ENCODE measurements around the gene SSX2IP.
"Not testable (repeated sequence)": the region's sequence is repeated elsewhere in the genome, so short reads cannot be mapped to it uniquely, and the experiment has no call there.

Gene SSX2IP

DNA sequence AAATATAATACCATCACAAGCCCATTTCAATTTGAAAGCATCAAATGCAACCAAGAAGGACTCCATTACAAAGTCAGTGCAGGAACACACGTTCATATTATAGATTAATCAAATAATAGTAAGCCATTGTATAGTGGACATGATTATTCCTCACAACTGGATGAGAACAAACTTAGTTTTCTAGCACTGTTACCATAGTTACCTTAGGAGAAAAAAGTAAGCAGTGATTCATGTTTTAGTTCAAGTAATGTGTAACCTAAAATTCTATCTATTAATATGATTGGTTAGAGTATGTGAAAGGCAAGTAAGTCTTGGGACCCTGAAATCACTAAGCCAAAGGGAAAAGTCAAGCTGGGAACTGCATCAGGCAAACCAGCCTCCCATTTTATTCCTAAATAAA lies 15.2 kb downstream of the SSX2IP start:
- DNase-seq: no peak

DNA sequence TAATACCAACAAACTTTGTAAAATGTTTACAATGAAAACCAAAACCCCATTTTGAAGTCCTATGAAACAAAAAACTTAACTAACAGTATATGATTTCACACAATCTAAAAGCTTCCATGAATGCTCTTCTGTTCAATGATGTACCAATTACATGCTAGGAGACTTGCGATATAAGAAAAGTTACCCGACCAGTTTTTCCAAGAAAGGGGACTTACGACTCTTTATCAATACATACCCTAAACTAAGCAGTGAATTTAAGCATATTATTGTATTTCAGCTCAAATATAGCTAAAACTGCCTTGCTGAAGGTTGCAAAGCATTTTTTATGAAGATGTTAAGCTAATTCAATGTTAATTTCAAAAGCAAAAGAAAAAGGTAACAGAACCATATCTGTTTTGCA lies 15.6 kb downstream of the SSX2IP start:
- no peak for DNase-seq

DNA sequence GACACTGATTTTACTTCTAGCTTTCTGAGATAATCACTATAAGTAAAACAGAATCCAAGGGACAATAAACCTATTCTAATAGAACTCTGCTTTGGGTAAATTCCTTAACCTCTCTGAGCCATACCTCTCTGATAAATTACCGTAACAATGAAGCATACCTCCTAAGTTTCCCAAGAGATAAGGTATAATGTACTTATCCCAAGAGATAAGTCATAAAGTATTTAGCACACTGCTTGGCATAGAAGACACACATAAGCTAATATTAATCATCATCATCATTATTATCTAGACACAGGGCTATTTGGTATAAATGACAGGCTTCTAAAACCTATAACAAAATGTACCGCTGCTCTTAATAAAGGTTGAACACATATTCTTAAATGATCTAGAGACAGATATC lies 16.2 kb downstream of the SSX2IP start:
- DNase-seq: no peak

DNA sequence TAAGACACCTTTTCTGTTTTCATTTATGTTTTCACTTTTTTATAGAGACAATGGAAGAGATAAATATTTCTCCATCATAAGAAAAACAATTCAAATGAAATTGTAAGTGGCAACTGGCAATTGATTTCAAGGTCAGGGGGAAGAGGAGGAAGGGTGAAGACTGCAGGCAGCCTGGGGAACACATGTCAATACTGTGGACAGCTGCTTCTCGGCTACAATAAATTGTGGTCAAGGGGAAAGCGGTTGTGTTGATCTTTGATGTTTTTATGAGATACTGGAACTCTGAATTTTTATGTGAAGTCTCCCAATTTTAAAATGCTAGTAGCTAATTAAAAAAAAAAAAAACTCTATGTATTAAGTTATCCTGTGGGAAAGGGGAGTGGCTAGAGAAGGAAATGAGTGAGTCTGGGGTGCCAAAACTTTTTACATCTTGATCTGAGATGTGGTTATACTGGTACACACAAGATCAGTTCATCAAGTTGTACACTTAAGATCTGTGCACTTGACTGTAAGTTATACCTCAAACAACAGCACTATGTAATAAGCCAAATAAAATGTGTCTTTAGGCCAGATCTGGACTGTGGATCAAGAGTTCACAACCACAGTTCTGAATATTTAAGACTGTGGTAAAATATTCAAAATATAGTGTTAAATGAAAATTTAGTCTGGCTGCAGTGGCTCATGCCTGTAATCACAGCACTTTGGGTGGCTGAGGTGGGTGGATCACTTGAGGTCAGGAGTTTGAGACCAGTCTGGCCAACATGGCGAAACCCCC lies 18.0 kb downstream of the SSX2IP start:
- DNase-seq: no peak

DNA sequence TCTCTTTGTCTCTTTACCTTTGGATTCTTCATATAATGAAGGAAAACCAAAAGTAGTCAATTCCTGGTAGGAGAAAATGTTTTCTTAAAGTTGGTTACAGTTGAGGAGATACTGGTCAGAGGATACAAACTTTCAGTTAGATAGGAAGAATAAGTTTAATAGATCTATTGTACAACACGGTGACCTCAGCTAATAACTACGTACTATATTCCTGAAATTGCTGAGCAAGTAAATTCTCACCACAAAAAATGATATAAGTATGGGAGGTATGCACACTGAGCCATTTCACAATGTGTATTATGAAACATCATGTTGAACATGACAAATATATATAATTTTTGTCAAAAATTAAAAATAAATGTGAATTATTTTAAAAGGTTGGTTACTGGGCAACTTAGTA lies 20.4 kb downstream of the SSX2IP start:
- no peak for DNase-seq

DNA sequence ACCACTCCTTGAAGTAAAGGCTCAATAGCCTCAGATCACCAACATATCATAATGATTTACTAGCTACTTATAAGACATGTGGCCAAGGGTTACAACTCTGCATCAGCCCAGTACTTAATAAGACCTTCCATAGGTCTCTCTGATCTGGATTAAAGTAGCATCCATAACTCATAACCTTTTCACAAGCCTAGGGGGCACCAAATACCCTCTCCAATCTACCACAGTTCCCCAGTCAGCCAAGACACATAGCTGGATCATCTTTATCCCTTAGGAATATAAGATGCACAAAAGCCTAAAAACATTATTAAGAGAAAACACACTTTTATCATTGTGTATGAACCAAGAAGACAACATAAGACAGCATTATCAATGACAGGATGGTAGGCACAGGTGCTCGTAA lies 22.1 kb downstream of the SSX2IP start:
- DNase-seq: no peak

DNA sequence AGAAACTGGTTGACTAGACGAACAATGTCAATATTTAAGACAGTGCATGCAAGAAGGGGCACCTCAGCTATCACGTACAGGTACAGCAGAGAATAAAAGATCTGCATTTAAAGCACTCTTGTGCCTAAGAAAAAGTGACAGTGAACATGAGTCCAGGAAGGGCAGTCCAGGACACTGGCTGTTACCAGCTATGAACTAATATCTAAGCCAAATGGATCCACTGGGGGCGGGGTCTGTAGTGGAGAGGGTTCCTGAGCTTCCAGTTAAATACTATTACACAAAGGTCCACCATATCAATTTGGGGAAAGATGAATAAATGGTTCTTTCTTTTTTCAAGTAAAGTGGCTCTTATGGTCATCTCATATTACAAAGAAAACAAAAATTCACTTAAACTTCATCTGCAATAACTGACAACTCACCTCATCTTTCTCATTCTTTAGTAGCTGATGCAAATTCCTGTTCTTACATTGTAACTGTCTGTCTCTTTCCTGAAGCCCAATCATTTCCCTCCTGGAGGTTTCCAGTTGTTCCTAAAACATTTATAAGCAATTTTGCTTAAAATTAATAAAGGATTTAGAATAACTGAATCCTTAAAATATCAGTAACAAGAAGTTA lies 24.5 kb downstream of the SSX2IP start:
- DNase-seq: no peak

DNA sequence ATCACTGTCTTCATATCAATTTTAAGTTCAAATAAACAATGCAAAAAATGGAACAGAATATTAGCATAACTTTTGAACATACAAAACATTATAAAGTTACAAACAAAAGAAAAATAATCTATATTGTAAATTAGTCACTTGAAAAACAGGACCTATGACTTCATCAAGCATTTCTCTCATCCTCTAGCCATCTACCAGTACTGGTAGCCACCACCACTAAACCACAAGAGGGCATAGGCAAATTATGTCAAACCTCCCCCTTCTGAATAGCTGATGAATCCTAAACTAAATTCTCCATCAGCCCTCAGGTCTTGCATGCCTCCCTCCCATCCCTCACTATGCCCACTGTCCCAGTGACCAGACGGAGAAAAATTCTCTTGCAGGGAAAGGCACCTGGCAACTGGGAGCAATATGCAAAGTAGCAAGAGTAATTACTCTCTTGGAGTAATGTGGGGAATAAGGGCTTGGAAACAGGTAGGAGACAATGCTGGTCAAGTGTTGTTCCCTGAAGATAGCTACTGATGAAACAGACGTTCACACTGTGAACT lies 37.1 kb downstream of the SSX2IP start:
- DNase-seq: no peak

DNA sequence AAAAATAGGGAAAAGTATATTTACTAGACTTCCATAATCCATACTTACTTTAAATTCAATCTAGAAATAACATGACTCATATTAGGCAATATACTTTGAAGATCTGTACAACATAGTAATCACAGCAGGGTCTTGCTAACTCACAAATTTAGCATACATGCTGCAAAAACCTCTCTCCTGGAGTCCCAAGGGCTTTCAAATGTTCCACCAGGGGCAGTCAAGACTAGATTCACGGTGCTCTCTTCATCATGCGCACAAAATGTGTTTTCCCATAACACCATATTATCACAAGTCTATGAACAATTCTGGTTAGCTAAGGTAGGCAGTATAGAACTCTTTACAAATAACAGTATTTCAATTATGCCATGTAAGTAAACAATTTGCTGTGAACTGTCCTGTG lies 45.8 kb downstream of the SSX2IP start:
- DNase-seq: no peak

DNA sequence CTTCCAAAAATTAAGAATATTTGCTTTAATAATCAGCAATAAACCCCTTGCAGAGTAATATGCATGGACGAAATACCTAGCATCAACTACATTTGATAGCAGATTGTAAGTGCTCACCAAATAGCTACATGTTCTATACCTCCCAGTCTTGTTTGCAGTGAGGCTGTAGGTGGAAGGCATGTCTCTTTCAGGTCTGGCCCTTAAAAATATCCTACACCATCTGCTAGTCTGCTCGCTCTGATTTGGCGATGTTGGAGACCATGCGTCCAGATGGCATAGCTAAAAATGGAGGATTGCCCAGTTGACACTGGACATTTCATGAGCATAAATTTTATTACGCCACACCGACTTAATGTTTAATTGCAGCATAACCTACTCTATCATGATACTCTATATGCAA lies 47.1 kb downstream of the SSX2IP start:
- DNase-seq: no peak

DNA sequence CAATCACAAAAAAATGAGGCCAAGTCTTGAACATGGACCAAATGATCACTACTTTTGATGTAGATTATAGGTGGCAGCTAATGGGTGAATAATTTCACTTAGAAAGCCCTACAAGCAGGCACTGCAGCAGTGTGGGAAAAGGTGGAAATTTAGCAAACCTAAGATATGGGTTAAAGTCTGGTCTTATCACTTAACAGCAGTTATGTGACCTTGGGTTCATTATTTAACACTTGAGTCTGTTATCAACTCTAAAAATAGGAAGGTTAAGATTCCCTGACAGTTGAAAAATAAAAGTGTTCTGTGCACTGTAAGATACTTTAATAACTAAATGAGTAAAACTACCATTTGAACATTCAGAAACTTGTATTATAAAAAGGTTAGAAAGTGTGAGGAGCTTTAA lies 47.5 kb downstream of the SSX2IP start:
- no peak for DNase-seq

DNA sequence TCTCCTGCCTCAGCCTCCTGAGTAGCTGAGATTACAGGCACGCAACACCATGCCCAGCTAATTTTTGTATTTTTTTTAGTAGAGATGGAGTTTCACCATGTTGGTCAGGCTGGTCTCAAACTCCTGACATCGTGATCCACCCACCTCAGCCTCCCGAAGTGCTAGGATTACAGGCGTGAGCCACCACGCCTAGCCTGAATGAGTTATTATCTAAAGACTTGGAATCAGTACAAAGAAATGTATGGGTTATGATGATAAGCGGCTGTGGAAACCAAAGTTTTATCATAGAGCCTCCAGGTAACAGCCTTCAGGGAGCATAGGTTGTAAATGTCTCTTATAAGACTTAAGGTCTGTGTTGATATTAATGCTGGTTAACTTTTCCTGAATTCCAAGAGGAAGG lies 50.5 kb downstream of the SSX2IP start:
- not testable (repeated sequence) for DNase-seq

DNA sequence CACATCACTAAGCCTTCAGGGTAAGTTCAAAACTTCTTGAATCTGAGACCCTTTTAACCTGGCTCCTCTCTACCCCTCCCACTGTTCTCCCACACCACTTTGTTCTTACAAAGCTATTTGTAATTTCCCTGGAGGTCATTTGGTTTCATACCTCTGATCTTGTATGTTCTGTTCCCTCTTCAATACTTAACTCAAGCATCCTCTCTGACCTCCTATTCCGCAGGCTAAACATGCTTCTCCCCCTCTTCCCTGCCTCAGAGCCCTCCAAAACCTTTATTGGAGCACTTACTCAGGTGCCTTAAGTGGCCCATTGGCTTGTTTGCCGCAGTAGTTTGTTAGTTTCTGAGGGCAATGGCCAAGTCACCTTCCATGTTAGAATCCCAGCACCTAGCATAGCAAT lies 54.8 kb downstream of the SSX2IP start:
- DNase-seq: no peak

DNA sequence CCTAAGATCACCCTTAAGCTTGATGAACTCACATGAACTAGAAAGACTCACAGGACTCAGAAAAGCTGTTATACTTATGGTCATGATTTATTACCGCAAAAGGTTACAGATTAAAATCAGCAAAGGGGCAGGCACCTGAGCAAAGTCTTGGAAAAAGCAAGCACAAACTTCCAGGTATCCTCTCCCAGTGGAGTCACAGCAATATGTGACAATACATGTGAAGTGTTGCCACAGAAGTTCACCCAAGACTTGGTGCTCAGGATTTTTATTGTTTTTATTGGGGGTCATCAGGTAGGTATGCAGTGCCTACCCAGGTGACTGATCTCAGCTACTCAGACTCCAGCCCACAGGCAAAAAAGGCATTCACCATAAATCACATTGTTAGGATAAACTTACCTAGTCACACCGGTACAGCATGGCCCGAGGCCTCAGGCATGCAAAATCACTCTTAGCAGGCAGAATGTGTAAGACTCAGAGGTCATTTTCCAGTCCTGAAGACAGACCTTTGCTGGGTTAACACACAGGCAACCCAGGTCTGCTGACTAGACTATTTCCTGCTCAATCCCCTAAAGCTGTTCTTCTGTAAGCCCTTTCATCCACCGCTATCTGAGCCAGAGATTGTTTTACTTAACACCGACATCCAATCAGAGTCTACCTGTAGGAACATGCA lies 55.6 kb downstream of the SSX2IP start:
- DNase-seq: no peak

DNA sequence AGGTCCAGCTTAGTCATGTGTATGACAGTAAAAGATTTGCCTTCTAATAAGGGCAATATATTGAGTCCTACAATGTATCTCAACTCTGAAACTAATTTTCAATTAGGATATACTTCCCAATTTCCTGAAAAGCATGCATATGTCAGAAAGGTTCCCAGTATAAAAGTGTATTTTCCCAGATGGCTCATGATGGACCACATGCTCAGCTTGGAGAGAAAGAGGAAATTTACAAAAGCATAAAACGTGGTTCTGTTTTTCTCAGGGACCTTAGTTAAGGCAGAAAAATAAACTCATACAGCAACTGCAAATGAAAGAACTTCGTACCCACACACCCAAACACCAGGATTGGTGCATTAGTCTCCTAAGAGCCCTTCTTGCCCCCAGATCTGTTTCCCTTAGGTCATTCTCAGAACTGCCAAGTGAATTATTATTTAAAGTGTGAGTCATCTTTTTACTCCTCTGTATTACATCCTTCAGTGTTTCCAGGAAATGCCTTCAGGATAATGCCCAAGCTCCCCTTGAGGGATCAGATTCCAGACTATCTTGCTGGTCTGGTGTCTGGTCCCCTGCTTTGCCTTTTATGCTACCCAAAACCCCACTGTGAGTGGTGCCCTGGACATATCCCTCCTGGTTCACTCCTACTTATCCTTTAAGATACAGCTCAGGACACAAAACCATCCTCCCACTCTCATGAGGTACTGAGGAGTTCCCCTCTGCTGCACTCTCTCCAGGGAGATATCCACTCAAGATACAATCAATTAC lies 57.4 kb downstream of the SSX2IP start:
- no peak for DNase-seq

DNA sequence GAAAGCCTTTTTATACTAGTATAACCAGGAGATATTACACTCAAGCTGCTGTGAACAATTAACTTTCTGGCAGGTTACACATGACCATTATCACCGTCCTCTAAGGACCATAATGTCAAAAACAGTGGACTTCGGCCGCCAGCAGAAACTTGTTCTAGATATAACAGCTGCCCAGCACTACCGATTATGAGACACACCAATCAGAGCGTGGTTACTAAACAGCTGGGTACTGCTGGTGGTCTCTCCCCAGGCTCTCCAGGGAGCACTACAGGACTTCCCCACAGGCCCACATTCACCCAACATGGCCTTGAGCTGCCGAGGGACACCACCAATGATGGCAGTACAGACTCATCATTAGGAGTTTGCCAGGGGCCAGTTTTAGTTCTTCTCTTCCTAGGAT lies 58.1 kb downstream of the SSX2IP start:
- no peak for DNase-seq

DNA sequence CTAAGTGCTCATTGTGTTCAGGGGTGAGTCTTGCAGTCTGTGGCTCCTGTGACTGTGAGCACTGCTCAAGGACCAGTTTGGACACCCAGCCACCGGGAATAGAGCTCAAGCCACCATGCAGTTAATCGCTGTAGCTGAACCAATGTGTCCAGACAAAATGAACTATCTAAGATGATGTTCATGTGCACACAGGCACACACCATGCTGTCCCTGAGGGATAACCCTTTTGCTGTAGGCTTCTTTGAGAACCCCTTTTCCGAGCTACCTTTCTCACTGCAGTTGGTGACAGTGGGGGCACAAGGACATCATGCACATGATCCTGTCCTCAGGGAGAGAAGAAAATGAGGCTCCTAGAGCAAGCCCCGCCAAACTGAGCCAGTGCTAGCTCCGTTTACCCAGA lies 65.4 kb downstream of the SSX2IP start:
- no peak for DNase-seq

DNA sequence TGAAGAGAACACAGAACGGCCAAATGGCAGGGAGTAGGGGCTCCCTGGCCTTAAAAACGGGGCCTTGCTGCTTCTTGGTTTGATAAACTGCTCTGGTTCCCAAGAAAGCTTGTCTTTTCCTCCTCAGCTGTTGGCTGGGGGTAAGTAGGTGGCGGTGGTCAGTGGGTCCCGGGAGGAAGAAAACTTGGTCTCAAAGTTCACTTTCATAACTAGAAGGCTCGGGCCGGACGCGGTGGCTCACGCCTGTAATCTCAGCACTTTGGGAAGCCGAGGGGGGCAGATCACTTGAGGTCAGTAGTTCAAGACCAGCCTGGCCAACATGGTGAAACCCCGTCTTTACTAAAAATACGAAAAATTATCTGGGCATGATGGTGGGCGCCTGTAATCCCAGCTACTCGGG lies 68.7 kb downstream of the SSX2IP start:
- DNase-seq: no peak

DNA sequence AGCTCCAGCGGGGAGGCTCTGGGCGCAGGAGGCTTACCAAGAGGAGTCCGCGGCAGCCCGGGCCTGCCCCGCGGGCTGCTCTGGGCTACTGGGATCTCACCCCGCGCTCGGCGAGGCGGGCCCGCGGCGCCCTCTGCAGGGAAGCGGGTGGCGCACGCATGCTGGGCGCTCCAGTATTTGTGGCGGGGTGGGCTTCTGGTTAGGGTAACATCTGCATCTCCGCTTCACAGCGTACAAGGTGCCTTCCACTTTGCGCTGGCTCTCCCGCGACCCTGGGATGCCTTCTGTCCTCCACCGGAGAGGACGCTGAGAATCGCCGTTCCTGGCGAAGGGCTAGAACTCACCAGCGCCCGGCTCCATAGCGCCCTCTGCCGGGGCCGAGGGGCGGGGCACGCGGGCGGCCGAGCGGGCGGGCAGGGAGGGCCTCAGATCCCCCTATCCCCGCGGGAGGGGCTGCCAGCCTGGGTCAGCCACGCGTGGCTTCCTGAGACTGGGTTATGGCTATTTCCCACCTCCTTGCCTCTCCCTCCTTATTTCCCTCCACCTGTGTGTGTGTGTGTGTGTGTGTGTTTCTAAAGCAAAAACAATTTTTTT lies 69.4 kb downstream of the SSX2IP start:
- peak; percentile 68 for DNase-seq

DNA sequence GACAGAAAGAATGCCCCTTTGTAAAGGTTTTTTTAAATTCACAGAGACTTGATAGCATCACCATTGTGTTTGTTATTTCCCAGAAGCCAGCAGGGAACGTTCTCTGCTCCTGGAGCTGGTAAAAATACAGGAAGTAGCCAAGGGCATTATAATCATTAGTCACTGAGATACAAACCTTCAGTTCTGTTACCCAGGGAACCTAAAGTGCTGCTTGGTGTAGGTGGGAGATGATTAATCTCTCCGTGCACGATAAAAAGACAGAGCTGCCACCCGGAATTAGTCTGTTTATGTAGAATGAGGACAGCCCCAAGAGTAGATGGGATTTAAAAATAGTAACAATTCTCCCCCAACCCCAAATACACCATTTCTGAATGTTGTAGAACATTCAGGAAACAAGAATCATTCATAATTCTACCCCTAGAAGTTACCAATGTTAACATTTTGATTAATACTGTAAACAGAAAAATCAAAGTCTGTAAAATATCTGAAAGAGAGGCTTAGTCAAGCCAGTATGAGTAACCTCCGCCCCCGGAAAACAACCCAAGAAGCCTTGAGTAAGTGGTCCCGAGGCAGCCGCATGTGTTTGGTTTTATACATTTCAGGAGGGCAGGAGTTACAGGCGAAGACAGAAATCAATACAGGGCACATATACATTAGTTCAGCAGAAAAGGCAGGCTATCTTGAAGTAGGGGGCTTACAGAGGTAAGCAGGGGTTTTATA lies 70.7 kb downstream of the SSX2IP start:
- no peak for DNase-seq

DNA sequence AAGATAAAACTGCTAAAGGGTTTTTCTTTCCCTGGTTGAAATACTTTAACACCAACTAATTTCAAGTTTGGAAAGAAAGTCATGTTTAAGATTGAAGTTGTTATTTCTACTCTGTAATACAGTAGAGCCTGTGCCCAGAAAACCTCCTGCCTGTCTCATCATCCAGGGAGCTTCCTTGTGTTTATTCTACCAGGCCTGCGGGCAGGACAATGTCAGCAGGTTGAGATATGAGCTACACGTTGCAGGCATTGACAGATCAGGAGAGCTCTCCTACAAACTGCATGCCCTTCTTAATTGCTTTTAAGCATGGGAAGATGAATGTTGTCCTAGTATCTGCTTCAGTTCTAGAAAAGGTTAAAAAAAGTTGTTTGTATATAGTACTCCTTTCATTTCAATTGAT lies 72.9 kb downstream of the SSX2IP start:
- DNase-seq: no peak

DNA sequence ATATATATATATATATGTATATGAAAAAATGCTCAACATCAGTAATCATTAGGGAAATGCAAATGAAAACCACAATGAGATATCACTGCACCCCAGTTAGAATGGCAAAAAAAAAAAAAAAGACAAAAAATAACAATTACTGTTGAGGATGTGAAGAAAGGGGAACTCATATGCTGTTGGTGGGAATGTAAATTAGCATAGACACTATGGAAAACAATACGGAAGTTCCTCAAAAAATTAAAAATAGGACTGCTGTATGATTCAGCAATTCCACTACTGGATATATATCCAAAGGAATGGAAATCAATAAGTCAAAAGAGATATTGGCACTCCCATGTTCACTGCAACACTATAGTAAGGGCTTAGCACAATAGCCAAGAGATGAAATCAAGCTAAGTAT lies 74.5 kb downstream of the SSX2IP start:
- no peak for DNase-seq

Measured in NCI-H2107 (cell line).